GM18520 (cell line): ENCODE data around the gene C17orf114.

Experiments
- ATAC-seq: cut with Tn5 transposase; IDR thresholded peaks from one replicate; pipeline ENCODE4 v1.9.1; 2021; ENCODE audit not compliant: unreplicated experiment

Gene C17orf114

GRCh38 chr17:4788159-4788806 lies 13.8 kb downstream of the C17orf114 start:
- ATAC-seq, result no peak

DNA sequence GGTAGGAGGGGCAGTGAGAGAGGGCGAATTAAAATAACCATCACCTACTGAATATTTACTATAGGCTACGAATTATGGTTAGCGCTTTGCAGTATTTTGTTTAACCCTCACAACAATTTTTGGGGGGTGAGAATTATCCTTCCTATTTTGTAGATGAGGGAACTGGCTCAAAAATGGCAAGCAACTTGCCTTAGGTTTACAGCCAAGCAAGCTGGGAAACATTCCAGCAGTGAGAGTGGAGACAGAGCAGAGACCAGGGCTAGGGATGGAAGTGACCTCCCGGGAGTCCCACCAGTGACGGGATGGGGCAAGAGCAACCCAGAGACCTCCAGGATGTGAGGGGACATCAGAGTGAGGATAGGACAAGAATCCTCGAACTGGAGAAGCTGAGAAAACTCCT lies 15.6 kb downstream of the C17orf114 start:
- no peak for ATAC-seq

DNA sequence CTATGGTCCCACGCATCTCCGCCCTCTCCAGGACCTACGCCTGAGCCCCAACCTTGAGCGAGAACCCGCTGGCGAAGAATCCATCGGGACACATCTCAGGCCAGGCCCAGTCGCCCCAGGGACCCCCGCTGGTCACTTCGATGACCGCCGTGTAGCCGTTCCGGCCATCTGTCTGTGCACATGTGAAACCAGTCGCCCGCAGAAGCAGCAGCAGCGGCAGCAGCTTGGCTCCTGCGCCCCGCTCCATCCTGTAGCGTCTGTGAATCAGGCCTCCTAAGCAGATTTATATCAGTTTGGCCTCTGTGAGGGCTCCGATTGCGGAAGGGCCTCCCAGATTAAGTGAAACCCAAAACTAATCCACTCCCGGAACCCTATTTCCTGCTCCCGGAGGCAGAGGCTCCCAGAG lies 16.0 kb downstream of the C17orf114 start, which contains the start of gene VMO1:
TSS of gene VMO1 (minus strand) at position 259 of the 406 bp plus-strand sequence. CDS start at position 247, 12 bp downstream.
- ATAC-seq, result no peak

- ATAC-seq, result no peak
Observed at GRCh38 chr17:4785311-4786105, 16.6 kb downstream of the C17orf114 start.

DNA sequence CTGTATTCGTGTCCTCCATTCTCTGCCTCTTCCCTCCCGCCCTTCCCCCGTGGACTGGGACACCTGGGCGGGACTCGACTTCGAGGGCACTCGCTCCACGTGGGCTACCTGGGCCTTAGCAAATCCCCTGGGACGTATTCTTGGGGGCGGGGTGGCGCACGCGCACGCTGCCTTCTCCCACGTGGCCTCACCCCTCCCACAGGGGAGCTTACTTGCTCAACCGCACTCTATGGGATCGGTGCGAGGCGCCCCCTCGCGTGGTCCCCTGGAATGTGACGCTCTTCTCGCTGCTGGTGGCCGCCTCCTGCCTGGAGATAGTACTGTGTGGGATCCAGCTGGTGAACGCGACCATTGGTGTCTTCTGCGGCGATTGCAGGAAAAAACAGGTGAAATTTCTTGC lies 19.5 kb downstream of the C17orf114 start:
- ATAC-seq, result no peak

DNA sequence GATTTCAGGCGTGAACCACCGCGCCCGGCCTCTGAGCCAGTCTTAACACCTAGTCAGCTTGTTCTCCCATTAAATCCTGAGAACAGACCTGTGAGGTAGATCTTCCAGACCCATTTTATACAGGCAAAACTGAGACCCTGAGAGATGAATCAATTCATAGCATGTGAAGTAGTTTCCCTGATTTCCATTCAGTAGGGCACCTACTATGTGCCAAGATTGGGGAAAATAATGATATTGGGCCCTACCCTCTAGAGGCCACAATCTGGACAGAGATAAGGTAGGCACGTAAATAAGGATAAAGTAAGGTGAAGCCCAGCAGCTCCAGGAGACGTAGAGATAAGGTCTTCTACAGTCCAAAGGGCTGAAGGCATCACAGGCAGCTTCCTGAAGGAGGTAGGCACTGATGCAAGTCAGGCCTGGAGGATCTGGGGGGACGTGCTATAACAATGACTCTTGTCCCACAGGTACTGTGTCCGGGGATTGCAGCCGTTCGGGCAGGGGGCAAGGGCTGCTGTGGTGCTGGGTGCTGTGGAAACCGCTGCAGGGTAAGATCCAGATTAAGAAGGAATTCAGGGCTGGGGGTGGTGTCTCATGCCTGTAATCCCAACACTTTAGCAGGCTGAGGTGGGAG lies 21.7 kb downstream of the C17orf114 start:
- no peak for ATAC-seq

GRCh38 chr17:4777969-4778760 lies 24.0 kb downstream of the C17orf114 start:
- no peak for ATAC-seq

- no peak for ATAC-seq
Observed at GRCh38 chr17:4772235-4772613, 29.9 kb downstream of the C17orf114 start.

DNA sequence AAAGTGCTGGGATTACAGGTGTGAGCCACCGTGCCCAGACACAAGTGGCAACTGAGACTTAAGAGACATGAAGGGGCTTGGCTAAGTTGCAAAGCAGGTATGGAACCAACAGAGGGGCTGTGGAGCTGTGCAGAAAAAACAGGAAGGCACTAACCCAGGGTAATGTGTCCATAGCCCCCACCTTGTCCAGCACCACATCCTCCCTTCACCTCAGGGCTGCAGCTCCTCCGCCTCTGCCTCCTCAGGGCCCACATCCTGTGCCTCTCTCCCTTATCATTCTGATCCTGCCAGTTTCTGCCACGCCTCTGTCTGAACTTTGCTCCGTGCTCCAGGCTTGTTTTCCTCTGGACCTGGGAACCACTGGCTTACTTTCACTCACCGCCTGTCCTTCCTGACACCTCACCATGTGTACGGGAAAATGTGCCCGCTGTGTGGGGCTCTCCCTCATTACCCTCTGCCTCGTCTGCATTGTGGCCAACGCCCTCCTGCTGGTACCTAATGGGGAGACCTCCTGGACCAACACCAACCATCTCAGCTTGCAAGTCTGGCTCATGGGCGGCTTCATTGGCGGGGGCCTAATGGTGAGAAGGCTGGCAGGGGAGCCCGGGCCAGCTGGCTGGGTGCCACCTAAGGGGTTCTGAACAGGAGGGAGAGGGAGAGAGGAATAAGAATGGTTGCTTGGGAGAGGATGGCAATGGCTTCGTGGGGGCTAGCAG lies 30.5 kb downstream of the C17orf114 start, which contains the start of gene TM4SF5:
TSS of gene TM4SF5 (plus strand) at position 368 of the 716 bp plus-strand sequence. CDS start at position 405, 37 bp downstream.
- no peak for ATAC-seq

DNA sequence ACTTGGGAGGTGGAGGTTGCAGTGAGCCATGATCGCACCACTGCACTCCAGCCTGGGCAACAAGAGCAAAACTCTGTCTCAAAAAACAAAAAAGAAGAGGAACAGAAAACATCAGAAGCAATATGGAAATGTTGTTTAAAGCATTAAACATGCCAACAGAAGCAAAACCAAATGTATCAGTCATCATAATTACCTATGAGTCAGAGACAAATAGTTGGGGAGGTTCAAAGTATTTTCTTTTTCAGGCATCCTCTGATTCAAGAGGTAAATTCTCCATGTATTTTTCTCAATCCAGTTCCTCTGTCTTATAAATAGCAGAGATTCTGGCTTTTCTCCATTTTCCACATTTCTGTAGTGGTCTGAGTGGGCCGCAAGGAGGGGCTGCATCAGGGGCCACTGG lies 32.5 kb downstream of the C17orf114 start:
- no peak for ATAC-seq

- ATAC-seq, result no peak
Observed at GRCh38 chr17:4768298-4768697, 33.8 kb downstream of the C17orf114 start.

DNA sequence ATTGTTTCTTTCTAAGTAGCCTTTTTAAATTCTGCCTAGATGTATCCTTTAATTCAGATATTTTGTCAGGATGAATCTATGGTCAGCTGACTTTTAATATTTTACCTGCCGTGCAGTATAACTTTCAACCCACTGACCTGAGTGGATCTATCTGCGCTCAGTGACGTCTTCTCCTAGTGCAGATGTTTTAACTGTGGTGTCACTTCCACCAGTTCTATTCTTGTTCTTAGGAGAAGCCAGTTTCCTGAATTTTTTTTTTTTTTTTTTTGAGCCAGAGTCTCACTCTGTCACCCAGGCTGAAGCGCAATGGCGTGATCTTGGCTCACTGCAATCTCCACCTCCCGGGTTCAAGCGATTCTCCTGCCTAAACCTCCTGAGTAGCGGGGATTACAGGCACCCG lies 35.4 kb downstream of the C17orf114 start:
- ATAC-seq, result no peak

GRCh38 chr17:4766201-4766600 lies 35.9 kb downstream of the C17orf114 start:
- ATAC-seq, result no peak

DNA sequence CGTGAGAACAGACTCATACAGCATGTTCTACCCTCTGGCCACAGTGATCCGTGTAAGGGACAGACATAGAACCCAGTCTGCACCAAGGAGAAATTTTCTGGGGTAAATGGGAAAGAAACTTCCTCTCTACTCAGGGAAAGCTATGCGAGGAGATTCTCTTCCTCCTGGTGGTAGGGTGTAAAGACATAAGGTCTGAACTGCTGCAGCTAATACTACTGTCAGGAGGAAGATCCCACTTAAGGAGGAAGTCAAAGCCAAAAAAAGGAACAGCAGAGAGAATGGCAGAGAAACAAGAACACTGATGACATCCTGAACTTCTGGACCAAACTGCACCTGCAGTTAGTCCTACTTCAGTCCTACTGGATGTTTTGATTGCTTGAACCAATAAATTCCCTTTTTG lies 37.5 kb downstream of the C17orf114 start:
- ATAC-seq, result no peak

GRCh38 chr17:4759776-4760236 lies 42.3 kb downstream of the C17orf114 start:
- ATAC-seq, result no peak

- no peak for ATAC-seq
Observed at GRCh38 chr17:4753392-4753791, 48.7 kb downstream of the C17orf114 start.

GRCh38 chr17:4751932-4752331 lies 50.2 kb downstream of the C17orf114 start:
- ATAC-seq, result no peak
